PC-9 (cell line): Measurements from ENCODE around the gene POLA1. TPM values are rescaled to one million over a fixed set of nuclear protein-coding genes. Genes with fewer than 3 reads are reported as not detected.

Experiments used
- BruUV-seq: library from RNA; stranded (reverse); fragments of 400-500 nt; replicated peaks from 2 replicates; lab custom pipeline; 2021; lab: Mats Ljungman, UMichigan
- CTCF ChIA-PET: fragments of 300-600 bp; sonication (Branson Sonifier 250); formaldehyde crosslinking; loops from one replicate; lab custom pipeline; 2022; ENCODE audit warnings: antibody characterized with exemption; lab: Charles Lee
- POLR2A ChIA-PET: fragments of 300-600 bp; sonication (Branson Sonifier 250); formaldehyde crosslinking; loops from one replicate; lab custom pipeline; 2022; ENCODE audit warnings: antibody characterized with exemption; ENCODE audit not compliant: unreplicated experiment; lab: Charles Lee
- DNase-seq, 2 experiments: peaks; one replicate each; pipeline versions ENCODE4 v3.0.0 to v3.0.0-alpha.2; 2015 to 2022; ENCODE audit warnings: mixed read lengths in 1 of 2
- H2AFZ ChIP-seq: fragments of 200-600 bp; sonication (generic); 2 replicates; pipeline ENCODE4 v1.8.1; 2017; ENCODE audit warnings: antibody characterized with exemption
- H3F3A ChIP-seq: fragments of 200-600 bp; sonication (generic); 2 replicates; pipeline ENCODE4 v1.8.1; 2017; ENCODE audit warnings: antibody characterized with exemption, mild to moderate bottlenecking, low read depth; ENCODE audit not compliant: insufficient read depth
- H3K27ac ChIP-seq: fragments of 200-600 bp; sonication (generic); 2 replicates; pipeline ENCODE4 v1.6.1; 2016; ENCODE audit warnings: mixed run types
- H3K27me3 ChIP-seq: fragments of 200-600 bp; sonication (generic); 2 replicates; pipeline ENCODE4 v1.6.1; 2016; ENCODE audit warnings: low read depth, mixed run types; ENCODE audit not compliant: insufficient read depth
- H3K36me3 ChIP-seq: fragments of 200-600 bp; sonication (generic); 2 replicates; pipeline ENCODE4 v1.6.1; 2016; ENCODE audit warnings: low read depth, mixed run types
- H3K4me1 ChIP-seq: fragments of 200-600 bp; sonication (generic); replicated peaks from 2 replicates; pipeline ENCODE4 v1.6.1; 2016; ENCODE audit warnings: mixed run types; ENCODE audit not compliant: insufficient read depth
- H3K4me2 ChIP-seq: fragments of 200-600 bp; sonication (generic); 2 replicates; pipeline ENCODE4 v1.6.1; 2017; ENCODE audit warnings: mixed run types
- H3K4me3 ChIP-seq: fragments of 200-600 bp; sonication (generic); 2 replicates; pipeline ENCODE4 v1.6.1; 2016; ENCODE audit warnings: mixed run types
- H3K79me2 ChIP-seq: fragments of 200-600 bp; sonication (generic); 2 replicates; pipeline ENCODE4 v1.6.1; 2017; ENCODE audit warnings: low read depth, mixed run types
- H3K9me2 ChIP-seq: fragments of 200-600 bp; sonication (generic); 2 replicates; pipeline ENCODE4 v1.8.1; 2017; ENCODE audit warnings: mild to moderate bottlenecking; ENCODE audit not compliant: insufficient read depth
- H3K9me3 ChIP-seq: fragments of 200-600 bp; sonication (generic); 2 replicates; pipeline ENCODE4 v1.8.1; 2016; ENCODE audit warnings: low read depth; ENCODE audit not compliant: insufficient read depth
- H4K20me1 ChIP-seq: fragments of 200-600 bp; sonication (generic); 2 replicates; pipeline ENCODE4 v1.8.1; 2017; ENCODE audit not compliant: insufficient read depth
- EZH2 ChIP-seq: fragments of 200-600 bp; sonication (generic); IDR thresholded peaks from 2 replicates; pipeline ENCODE4 v1.8.0; 2017; ENCODE audit warnings: antibody characterized with exemption, low read depth
- intact Hi-C: fragments of 100-400 bp; cut with micrococcal nuclease; formaldehyde crosslinking; loops from one replicate; pipeline ENCODE4 v1.10.0; 2022; ENCODE audit not compliant: unreplicated experiment
- total RNA-seq: library from RNA; stranded (reverse); gene quantifications from 2 replicates; pipeline ENCODE4 v1.2.3, GENCODE V29; 2021
- TF ChIP-seq, protein P1 (sequence below): fragments of 200-600 bp; sonication (generic); conservative IDR thresholded peaks from 2 replicates; pipeline ENCODE4 v1.6.1; 2017; ENCODE audit warnings: mixed run types, antibody characterized with exemption, mild to moderate bottlenecking, moderate library complexity

POLA1 gene
- total RNA-seq, 1 experiment from 2014 or later = 24.6 TPM

DNA sequence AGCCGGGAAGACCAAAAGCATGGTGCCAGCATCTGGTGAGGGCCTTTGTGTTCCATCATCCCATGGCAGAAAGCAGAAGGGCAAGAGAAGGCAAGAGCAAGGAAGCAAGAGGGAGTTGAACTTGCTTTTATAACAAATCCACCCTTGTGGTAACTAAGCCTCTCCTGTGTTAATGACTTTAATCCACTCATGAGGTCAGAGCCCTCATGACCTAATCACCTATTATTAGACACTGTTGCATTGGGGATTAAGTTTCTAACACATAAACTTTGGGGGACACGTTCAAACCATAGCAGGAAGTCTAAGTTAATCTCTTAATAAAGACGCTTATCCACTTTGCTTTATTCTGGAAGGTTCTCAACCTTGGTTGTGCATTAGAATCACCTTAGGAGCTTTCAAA lies 34.1 kb upstream of the POLA1 start:
- no peaks in the 10 kb centered on the region for H3K79me2 ChIP-seq
- H3K9me3 ChIP-seq = no peaks in the 10 kb centered on the region
- no peaks in the 10 kb centered on the region for H3K27me3 ChIP-seq
- no peaks in the 10 kb centered on the region for H3F3A ChIP-seq
- intact Hi-C loops = no loop called here
- ChIA-PET POLR2A (no interaction called here), CTCF (no interaction called here)
- H4K20me1 ChIP-seq = no peaks in the 10 kb centered on the region
- no peak overlapping the region for H2AFZ ChIP-seq
- H3K4me3 ChIP-seq = no peak overlapping the region
- no peaks in the 10 kb centered on the region for H3K9me2 ChIP-seq
- no peaks in the 10 kb centered on the region for H3K36me3 ChIP-seq
- DNase-seq = no peak
- H3K4me1 ChIP-seq = no peaks in the 10 kb centered on the region
- no peak overlapping the region for H3K27ac ChIP-seq
- BruUV-seq = no TSS peak
- H3K4me2 ChIP-seq = no peak overlapping the region
- TF ChIP-seq EZH2 = no peak

- no peak overlapping the region for H2AFZ ChIP-seq
- no peak overlapping the region for H3K4me3 ChIP-seq
- intact Hi-C loops = no loop called here
- no peak for DNase-seq
- no TSS peak for BruUV-seq
- no peaks in the 10 kb centered on the region for H3K36me3 ChIP-seq
- no peak overlapping the region for H3K4me2 ChIP-seq
- H3F3A ChIP-seq = no peaks in the 10 kb centered on the region
- no peaks in the 10 kb centered on the region for H3K27me3 ChIP-seq
- CTCF ChIA-PET = no interaction called here
- H3K27ac ChIP-seq = no peak overlapping the region
- POLR2A ChIA-PET = no interaction called here
- no peak for TF ChIP-seq EZH2
- TF ChIP-seq, protein P1, sequence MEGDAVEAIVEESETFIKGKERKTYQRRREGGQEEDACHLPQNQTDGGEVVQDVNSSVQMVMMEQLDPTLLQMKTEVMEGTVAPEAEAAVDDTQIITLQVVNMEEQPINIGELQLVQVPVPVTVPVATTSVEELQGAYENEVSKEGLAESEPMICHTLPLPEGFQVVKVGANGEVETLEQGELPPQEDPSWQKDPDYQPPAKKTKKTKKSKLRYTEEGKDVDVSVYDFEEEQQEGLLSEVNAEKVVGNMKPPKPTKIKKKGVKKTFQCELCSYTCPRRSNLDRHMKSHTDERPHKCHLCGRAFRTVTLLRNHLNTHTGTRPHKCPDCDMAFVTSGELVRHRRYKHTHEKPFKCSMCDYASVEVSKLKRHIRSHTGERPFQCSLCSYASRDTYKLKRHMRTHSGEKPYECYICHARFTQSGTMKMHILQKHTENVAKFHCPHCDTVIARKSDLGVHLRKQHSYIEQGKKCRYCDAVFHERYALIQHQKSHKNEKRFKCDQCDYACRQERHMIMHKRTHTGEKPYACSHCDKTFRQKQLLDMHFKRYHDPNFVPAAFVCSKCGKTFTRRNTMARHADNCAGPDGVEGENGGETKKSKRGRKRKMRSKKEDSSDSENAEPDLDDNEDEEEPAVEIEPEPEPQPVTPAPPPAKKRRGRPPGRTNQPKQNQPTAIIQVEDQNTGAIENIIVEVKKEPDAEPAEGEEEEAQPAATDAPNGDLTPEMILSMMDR = no peak
- no peaks in the 10 kb centered on the region for H3K79me2 ChIP-seq
- H3K9me2 ChIP-seq = no peaks in the 10 kb centered on the region
- no peaks in the 10 kb centered on the region for H3K4me1 ChIP-seq
- H3K9me3 ChIP-seq = no peaks in the 10 kb centered on the region
- no peaks in the 10 kb centered on the region for H4K20me1 ChIP-seq
These were observed 32.4 kb upstream of the POLA1 start for GRCh38 chrX:24661292-24661691.

DNA sequence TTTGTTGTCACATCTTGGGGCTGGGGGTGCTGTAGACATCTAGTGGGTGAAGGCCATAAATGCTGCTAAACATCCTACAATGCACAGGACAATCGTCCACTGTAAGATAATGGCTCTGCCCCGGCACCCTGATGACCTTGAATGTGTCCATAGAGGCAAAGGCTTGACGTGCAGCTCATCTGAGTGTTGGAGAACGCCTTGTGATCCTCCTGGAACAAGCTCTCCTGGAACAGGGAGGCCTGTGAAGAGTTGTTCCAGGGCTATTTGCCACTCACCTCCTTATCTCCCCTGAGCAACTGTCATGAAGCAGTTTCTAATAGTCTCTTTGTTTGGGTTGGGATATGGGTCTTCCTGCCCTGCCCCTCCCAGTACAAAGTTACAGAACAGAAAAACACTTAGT lies 31.4 kb upstream of the POLA1 start:
- Histone ChIP-seq H3K9me2 (no peaks in the 10 kb centered on the region), H3K4me1 (no peaks in the 10 kb centered on the region), H3K4me3 (no peak overlapping the region), H3K27ac (no peak overlapping the region), H3K36me3 (no peaks in the 10 kb centered on the region), H3K9me3 (no peaks in the 10 kb centered on the region), H2AFZ (no peak overlapping the region), H3K79me2 (no peaks in the 10 kb centered on the region), H3K4me2 (no peak overlapping the region), H4K20me1 (no peaks in the 10 kb centered on the region), H3F3A (no peaks in the 10 kb centered on the region), H3K27me3 (no peaks in the 10 kb centered on the region)
- DNase-seq = no peak
- BruUV-seq = no TSS peak
- TF ChIP-seq, protein P1 = no peak
- TF ChIP-seq EZH2 = no peak
- intact Hi-C loops = no loop called here
- ChIA-PET POLR2A (no interaction called here), CTCF (no interaction called here)

DNA sequence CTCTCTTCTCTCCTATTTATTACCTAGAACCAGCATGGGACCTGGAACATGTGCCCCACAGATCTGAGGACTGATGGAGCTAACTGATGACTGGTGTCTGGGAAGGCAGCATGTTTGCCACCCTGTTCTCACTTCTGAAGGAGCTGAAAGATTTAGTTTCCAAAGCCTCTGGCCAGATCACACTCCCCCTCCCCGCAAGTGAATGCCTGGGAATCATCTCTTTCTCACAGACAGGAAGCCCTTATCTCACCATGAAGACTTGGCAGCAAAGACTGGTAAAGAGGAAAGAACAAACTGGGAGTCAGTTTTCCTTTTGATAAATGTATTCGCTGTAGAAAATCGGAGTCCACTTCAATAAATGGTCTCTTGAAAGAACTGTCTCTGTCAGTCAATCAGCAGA lies 25.6 kb upstream of the POLA1 start:
- Histone ChIP-seq H2AFZ (no peak overlapping the region), H3K27ac (no peak overlapping the region), H3K27me3 (no peaks in the 10 kb centered on the region), H3K9me3 (no peaks in the 10 kb centered on the region), H3K79me2 (no peaks in the 10 kb centered on the region), H3K9me2 (no peaks in the 10 kb centered on the region), H3K4me3 (no peak overlapping the region), H3K4me1 (no peaks in the 10 kb centered on the region), H3K36me3 (no peaks in the 10 kb centered on the region), H3K4me2 (no peak overlapping the region), H4K20me1 (no peaks in the 10 kb centered on the region), H3F3A (no peaks in the 10 kb centered on the region)
- intact Hi-C loops = no loop called here
- no peak for DNase-seq
- POLR2A ChIA-PET = no interaction called here
- BruUV-seq = no TSS peak
- CTCF ChIA-PET = no interaction called here
- no peak for TF ChIP-seq EZH2
- TF ChIP-seq, protein P1 = no peak
